Esophagus squamous epithelium (tissue), 4 donors: ENCODE results near the gene ARHGAP26.

Experiments used
- POLR2A ChIP-seq, 4 donors: fragments of 450-650 bp; IDR thresholded peaks; one replicate each; pipeline ENCODE4 v1.6.1; 2017; ENCODE audit warnings: antibody characterized with exemption in 4 of 4, mild to moderate bottlenecking in 4 of 4, moderate library complexity in 3 of 4
- TF ChIP-seq, protein P1 (sequence below), 6 experiments: fragments of 450-650 bp in 4 of 6; fragments of 200-600 bp in 2 of 6; sonication (generic) in 2 of 6; IDR thresholded peaks; one replicate each; pipeline ENCODE4 v1.5.1; 2016 to 2019; ENCODE audit warnings: antibody characterized with exemption in 6 of 6, mild to moderate bottlenecking in 4 of 6, moderate library complexity in 4 of 6

DNA sequence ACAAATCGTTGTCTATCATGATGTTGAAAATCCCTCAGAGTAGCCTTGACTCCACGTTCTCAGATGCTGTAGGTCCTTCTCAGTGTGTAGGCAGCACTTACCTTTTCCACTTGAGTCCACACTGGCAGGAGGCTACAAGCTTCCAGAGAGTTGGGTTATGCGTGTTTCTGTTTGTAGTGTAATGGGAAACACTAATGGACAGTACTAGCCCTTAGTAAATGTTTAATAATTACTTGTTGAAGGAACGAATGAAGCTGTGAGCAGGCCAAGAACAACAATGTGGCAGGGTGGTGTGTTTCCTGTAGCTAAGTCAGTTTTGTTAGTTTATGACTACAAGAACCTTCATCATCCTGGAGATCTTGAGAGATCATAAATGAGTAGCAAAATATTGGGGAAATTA lies 83.5 kb downstream of the ARHGAP26 start:
- TF ChIP-seq, protein P1, sequence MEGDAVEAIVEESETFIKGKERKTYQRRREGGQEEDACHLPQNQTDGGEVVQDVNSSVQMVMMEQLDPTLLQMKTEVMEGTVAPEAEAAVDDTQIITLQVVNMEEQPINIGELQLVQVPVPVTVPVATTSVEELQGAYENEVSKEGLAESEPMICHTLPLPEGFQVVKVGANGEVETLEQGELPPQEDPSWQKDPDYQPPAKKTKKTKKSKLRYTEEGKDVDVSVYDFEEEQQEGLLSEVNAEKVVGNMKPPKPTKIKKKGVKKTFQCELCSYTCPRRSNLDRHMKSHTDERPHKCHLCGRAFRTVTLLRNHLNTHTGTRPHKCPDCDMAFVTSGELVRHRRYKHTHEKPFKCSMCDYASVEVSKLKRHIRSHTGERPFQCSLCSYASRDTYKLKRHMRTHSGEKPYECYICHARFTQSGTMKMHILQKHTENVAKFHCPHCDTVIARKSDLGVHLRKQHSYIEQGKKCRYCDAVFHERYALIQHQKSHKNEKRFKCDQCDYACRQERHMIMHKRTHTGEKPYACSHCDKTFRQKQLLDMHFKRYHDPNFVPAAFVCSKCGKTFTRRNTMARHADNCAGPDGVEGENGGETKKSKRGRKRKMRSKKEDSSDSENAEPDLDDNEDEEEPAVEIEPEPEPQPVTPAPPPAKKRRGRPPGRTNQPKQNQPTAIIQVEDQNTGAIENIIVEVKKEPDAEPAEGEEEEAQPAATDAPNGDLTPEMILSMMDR (IDR thresholded peaks at IDR 0.05): no peak
- TF ChIP-seq POLR2A (IDR thresholded peaks at IDR 0.05): no peak
